RPMI7951 (cell line): Measurements from ENCODE around the gene PSMG3. TPM values are rescaled to one million over a fixed set of nuclear protein-coding genes. Genes with fewer than 3 reads are reported as not detected.
"Not testable (repeated sequence)": the region's sequence is repeated elsewhere in the genome, so short reads cannot be mapped to it uniquely, and the experiment has no call there.

Experiments used
- DNase-seq: peaks from one replicate; pipeline ENCODE4 v3.0.0-alpha.2; 2012; ENCODE audit warnings: low read depth
- total RNA-seq: library from RNA; depleted of rRNA; stranded (reverse); fragments of >200 nt; shearing (Covaris generic); gene quantifications from 2 replicates; pipeline ENCODE4 v1.2.3, GENCODE V29; 2014

The PSMG3 gene
- total RNA-seq, 1 experiment from 2014 or later = 64.9 TPM

DNA sequence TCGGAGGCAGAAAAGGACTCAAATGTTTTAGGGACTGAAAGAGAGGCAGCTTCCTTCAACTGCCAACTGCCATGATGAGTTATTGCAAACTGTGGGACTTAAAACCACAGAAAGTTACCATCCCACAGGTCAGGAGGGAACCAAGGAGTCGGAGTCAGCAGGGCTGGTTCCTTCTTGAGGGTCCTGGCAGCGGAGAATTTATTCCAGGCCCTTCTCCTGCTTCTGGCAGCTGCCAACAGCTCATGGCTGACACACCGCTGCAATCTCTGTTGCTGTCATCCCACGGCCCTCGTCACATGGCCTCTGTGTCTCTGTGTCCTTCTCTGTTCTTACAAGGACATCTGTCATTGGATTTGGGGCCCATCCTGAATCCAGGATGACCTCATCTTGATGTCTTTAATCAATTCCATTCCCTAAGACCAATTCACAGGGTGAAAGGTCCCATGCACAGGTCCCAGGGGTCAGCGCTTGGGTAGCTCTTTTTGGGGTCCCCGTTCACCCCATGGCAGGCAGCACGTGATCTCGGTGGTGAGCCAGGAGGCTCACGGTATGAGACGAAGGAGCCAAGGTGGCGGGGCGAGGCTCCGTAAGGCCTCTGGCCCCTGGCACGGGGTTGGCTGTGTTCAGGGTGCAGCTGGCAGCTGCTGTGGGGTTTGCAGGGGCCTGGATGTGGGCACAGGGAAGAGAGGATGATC lies 27.4 kb upstream of the PSMG3 start:
- DNase-seq = no peak

DNA sequence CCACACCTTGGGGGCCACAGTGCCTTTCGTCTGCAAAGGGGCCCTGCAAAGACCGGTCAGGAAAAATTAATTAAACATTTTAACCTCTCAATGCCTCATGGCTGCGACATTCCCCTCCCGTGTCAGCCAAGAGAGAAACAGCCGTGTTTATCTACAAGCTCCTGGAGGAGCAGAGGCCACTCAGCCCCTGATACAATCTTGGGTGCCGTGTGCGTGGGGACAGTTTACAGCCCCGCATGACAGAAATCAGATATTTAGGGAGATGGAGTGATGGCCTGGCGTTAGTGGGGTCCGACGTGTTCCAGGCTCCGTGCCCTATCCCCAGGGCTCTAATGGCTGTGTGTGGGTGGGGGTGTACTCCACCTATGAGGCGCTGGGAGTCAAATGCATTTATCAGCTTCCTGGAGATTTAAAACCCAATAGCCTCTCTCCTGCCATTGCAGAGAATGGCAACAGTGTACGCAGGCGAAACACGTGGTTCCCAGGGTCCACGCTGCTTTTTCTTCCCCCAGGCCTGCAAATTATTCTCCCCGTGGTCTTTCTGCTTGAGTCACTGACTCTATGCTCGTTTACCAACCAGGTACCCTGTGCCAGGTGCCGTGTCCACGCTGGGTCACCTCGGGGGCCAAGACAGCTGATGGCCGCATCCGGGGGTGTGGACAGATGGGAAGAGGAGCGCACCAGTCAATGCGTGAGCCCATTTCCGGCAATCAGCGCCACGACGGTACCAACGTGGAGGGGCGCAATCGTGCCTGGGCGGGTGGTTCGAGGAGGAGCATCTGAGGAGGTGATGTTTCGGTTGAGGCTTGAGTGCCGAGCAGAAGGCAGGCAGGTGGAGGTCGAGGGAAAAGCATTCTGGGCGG lies 26.6 kb upstream of the PSMG3 start:
- no peak for DNase-seq

DNA sequence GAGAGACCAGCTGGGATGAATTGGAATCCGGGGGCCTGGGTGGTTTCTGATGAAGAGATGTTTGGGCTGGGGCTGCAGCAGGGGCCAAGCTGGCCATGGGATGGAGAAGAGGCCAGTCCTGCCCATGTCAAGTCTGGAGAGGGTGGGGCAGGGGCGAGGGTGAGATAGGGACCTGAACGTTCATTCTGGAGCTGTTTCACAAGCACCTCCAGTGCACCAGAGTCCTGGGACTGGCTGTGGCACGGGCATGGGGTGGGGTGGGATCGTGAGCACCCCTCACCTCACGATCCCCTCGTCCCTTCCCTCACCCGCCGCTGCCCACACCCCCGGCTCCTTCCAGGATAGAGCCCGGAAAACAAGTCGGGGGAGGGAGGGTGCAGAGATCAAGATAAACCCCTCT lies 25.8 kb upstream of the PSMG3 start:
- DNase-seq = no peak

DNA sequence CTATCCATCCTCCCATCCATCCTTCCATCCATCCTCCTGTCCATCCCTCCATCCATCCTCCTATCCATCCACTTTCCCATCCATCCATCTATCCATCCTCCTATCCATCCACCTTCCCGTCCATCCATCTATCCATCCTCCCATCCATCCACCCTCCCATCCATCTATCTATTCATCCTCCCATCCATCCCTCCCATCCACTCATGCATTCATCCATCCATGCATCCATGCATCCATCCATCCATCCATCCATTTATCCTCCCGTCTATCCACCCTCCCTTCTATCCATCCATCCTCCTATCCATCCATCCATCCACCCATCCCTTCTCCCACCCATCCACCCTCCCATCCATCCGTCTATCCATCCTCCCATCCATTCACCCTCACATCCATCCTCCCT lies 25.2 kb upstream of the PSMG3 start:
- DNase-seq = no peak

DNA sequence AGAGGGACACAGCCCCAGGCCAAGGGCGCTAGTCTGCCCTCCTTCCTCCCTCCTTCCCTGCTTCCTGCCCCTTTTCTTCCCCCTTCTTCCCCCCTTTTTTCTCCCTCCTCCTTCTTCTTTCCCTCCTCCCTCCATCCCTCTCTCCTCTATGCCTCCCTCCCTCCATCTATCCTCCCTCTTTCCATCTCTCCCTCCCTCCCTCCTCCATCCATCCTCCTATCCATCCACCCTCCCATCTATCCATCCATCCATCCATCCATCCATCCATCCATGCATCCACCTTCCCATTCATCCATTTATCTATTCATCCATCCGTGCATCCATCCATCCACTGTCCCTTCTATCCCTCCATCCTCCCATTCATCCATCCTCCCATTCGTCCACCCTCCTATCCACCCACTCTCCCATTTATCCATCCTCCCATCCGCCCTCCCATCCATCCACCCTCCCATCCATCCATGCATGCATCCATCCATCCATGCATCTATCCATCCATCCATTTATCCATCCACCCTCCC lies 24.1 kb upstream of the PSMG3 start:
- no peak for DNase-seq

DNA sequence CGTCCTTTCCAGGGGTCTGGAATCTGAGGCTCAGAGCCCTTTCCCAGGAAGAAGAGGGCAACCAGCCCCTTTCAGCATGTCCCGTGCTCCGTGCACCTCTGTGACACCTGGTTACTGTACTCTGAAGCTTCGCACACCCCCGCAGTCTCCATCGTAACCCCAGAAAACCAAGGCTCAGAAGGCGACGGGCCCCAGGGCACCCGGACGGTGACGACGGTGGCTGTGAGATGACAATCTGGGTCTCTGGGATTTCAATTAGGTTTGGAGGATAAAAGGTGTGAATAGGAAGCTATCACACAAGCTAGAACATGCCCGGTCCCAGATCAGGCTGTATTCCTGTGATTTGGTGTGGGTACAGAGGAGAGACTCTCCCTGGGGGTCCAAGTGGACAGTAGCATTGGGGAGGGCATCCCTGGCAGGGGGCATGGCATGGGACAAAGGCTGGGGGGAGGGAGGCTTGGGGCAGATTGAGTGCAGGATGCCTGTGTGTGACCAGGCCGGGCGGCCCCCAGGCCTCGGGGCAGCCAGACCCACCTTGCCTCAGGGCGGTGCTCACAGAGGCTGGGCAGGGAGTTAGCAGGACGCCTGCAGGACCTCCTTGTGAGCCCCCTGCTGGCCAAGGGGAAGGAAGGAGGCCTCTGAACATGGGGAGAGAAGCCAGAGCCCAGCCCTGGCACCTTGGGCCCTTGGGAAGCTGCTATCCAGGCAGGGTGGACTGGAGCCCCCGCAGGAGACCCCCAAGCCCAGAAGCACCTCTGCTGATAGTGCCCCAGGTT lies 23.4 kb upstream of the PSMG3 start:
- DNase-seq = peak; percentile 37

DNA sequence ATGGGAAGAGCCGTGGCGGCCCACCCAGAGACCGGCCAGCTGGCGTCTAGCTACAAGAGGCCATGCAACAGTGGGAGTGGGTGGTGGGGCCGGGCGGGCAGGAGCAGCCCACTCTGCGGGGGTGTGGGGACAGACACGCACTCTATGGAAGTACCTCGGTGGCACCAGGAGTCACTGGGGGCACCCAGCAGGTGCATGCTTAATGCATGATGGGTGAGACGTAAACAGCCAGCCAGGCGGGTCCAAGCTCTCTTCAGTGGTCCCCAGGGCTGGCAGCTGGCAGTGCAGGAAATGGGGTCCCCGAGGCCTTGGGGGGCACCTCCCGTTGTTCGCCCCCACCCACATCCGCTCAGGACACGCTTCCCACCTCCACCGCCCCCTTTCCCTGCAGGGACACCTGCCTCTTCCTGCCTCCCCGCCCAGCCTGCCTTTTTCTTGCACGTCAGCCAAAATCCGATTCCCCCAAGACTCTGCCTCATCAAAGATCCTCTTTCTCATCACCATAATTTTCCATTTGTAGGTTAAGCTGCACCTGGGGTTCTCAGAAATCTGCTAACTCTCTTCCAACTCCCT lies 22.6 kb upstream of the PSMG3 start:
- no peak for DNase-seq

DNA sequence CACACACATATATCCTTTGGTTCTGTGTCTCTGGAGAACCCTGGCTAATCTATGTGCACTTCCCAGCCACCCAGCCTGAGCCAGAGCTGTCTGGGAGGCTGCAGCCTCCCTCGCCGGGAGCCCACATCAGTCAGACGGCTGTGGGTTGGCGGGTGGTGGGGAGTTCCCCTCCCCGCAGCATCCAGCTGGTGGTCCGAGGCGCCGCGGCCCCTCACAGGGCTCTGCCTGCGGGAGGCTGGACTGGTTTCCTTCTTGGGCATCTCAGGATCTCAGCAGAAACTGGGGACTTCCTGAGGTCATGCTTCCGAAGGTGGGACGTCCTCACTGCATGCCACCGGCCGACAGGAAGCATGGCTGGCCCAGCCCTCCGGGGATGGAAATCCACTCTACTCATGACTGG lies 22.0 kb upstream of the PSMG3 start:
- peak; percentile 27 for DNase-seq

DNA sequence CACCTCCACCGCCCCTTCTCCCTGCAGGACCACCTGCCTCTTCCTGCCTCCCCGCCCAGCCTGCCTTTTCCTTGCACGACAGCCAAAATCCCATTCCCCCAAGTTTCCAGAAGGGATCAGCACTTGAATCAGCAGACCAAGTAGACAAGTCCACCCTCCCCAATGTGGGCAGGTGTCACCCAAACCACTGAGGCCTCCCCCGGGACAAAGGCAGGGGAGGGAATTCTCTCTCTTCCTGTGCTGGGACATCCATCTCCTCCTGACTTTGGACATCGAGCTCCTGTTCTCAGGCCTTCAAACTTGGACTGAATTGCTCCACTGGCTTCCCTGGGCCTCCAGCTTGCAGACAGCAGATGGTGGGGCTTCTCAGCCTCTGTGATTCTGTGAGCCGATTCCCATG lies 21.6 kb upstream of the PSMG3 start:
- DNase-seq = no peak

DNA sequence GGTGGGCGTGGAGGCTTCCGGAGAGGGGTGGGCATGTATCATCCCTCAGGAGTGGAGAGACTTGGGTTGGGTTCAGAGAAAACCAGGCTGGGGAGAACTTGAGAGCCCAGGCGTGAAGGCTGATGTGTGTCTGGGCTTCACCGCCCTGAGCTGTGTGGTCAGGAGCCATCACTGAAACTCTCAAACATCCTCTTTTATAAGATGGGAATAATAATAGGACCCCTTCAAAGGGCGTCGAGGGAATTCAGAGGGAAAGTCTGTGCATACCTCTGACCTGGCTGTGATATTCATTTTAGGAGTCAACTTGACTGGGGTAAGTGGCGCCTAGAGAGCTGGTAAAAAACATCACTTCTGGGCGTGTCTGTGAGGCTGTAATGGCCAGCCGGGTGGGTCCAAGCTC lies 21.1 kb upstream of the PSMG3 start:
- no peak for DNase-seq

DNA sequence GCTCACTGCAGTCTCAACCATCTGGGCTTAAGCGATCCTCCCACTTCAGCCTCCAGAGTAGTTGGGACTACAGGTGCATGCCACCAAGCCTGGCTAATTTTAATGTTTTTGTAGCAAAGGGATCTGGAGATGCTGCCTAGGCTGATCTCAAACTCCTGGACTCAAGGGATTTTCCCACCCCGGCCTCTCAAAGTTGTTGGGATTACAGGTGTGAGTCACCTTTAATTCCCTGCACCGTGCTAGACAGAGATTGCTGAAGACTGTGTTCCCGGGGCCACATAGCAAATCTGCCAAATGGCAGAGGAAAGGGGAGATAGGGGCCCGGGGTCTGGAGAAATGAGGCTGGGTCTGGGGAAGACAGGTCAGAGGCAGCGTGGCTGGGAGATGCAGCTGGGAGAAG lies 20.6 kb upstream of the PSMG3 start:
- DNase-seq = peak; percentile 42

DNA sequence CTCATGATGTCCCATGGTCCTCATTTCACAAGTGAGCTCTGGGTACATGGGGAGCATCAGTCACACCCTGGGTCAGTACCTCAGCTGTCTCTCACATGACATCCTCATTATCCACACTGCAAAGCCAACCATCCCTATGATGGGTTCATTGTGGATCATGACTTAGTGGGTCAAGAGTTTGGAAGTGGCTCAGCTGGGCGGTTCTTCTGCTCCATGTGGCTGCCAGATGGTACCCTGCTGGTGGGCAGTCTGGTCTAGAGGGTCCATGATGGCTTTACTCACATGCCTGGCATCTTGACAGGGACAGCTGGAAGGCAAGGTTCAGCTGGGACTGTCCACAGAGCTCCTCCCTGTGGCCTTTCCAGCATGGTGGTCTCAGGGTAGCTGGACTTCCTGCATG lies 19.1 kb upstream of the PSMG3 start:
- no peak for DNase-seq

DNA sequence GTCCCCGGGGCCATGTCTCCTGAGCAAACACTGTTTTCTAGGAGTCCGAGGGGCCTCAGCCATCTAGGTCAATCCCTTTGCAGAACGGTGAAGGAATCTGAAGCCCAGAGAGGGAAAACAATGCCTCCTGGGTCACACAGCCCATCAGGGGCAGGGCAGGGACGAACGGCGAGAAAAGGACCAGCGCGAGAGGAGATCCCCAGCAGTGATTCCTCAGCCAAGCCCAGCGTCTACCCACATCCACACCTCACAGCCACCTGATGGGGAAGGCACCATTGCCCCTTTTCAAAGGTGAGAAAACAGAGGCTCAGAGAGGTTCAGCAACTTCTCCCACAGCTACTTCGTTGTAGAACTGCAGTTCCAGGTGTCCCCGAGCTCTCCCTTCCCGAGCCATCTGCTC lies 17.9 kb upstream of the PSMG3 start:
- no peak for DNase-seq

DNA sequence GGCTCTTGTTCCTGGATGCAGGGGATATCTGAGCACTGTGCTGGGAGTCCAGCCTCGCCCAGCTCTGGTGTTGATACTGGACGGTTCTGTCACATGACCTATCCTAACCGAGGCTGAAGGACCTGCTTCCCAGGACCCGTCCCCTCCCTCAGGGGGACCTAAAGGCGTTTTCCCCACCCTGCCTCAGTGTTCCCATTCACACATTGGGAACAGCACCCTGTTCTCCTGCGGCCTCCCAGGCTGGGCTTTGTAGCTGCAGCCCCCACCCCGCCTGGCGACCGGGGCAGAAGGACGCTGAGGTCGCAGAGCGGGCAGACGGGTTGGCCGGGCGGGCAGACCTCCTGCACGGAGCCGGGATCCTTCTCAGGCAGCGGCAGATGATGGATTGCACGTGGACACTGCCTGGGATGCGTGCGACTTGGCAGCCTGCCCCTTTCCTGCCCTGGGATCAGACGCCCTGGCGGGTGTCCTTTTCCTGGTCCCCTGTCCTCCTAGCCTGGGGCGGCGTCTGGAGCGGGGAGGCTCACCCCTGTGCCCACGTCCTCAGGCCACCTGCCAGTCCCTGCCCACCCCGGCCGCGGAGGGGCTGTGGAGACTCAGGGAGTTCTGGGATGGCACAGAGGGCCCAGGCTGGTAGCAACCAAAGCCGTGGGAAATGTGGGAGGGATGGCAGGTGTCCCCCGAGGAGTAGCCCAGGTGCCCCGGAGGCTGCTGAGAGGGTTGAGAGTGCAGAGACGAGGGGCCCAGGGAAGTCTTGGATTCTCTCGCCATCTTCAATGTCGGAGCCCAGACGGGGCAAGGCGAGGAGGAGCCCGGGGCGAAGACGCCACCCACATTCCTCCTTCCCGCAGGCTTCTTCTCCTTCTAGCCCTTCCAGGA lies 17.2 kb upstream of the PSMG3 start:
- peak; percentile 74 for DNase-seq

DNA sequence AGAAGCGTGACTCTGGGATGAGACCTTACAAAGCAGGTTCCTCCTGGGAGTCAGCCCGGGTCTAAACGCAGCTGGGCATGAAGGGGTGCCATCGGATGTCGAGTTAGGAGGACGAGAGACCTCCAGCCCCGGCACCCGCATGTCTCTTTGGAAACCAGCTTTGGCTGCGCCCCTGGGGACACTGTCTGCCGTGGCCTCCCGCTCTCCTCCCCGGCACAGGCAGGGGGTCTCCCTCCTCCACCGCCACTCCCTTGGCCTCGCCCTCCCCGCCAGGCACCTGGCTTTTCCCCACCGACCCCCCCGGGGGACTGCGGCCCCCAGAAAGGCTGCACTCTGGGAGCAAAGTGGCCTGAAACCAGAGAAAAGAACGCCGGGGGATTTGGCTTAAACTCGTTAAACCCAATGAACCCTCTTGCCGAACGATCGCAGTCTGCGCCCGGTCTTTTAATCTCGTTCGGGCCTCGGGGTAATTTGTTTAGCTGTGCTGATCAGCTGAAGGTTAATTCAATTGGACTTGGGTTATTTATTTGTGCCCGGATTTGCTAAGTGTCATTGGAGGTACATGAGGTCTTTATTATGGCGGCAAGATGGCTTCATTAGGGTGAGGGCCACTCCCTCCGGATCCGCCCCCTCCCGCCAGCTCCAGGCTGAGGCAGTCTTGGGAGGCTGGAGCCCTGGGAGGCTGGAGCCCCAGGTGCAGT lies 16.4 kb upstream of the PSMG3 start:
- DNase-seq = no peak

DNA sequence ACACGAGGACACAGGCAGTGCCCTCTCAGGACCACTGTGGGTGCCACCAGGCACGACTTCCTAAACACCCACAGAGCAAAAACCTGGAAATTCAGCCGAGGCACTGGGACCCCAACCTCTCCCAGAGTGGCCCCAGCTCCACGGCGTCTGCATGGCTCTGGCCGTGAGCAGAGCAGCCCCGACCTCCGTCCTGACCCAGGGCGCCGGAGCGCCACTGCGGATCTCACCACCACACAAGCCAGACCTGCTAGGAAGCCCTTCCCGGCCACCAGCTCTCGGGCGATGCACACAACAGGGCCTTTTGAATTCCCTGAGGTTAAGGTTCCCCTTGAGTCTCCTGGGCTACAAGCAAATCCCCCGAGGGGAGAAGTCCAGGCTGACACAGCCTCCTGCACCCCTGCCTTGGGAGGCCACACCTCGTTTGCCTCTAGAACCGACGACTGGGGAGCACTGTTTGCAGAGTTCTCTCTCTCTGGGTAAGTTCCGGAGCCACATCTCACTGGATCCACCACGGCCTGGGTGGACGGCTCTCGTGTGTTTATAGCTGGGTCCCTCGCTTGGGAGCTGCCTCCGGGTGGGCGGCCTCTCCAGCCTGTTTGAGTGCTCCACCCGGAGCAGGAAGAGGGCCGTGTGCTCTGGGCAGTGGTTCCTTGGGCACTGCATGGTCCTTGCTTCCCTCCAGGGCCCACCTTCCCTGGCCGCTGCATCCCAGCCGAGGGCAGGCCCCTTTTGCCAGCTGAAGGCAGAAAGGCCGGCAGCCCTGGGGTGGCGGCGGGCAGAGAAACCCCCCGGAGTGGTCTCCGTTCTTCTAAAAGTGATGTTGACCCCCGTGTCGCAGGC lies 15.5 kb upstream of the PSMG3 start:
- no peak for DNase-seq

DNA sequence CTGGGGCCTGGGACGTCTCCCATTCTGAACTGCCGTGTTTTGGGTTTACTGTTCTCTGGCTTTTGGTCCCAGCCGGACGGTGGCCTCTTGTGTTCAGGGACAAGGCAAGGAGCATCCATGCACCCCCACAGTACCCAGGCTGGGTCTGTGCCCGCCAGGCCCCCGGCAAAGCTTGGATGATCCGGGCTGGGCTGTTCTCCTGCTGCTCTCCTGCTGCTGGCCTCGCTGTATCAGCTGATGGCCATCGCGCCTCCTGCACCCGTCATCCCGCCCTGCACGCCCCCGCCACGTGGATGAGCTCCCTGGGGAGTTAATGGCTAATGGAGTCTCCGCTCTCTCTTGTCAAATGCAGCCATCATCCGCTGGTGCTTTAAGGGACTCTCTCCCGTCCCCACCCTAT lies 14.9 kb upstream of the PSMG3 start:
- no peak for DNase-seq

DNA sequence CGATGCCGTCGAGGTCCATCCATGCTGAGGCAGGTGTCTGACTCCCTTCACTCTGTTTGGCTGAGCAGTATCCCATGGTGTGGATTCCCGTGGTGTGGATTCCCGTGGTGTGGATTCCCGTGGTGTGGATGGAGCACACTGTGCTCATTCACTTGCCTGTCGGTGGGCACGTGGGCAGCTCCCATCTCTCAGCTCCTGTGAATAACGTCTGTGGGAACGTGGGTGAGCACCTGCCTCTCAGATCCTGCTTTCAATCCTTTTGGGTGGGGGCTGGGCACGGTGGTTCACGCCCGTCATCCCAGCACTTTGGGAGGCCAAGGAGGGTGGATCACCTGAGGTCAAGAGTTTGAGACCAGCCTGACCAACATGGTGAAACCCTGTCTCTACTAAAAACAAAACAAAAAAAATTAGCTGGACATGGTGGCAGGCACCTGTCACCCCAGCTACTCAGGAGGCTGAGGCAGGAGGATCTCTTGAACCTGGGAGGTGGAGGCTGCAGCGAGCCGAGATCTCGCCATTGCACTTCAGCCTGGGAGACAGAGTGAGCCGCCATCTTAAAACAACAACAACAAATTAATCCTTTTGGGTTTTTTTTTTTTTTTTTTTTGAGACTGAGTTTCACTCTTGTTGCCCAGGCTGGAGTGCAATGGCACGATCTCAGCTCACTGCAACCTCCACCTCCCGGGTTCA lies 13.6 kb upstream of the PSMG3 start:
- DNase-seq = not testable (repeated sequence)
